Upper lobe of left lung (tissue), 4 donors: Measurements from ENCODE around the gene KLHL29.
A peak's percentile ranks its signal among the peaks of the same experiment; 100 is the strongest.

Source experiments
- CTCF ChIP-seq, 6 experiments: fragments of 450-650 bp in 4 of 6; fragments of 200-600 bp in 2 of 6; sonication (generic) in 2 of 6; IDR thresholded peaks; one replicate each; pipeline ENCODE4 v1.5.1; 2016 to 2019; ENCODE audit warnings: antibody characterized with exemption in 6 of 6
- POLR2A ChIP-seq, 4 donors: fragments of 450-650 bp; IDR thresholded peaks; one replicate each; pipeline ENCODE4 v1.5.1; 2016 to 2017; ENCODE audit warnings: antibody characterized with exemption in 4 of 4, mild to moderate bottlenecking in 2 of 4

GRCh38 chr2:23460228-23460627 lies 75.2 kb downstream of the KLHL29 start:
- TF ChIP-seq CTCF (IDR thresholded peaks at IDR 0.05) (peak in 3 of 6 experiments; percentile 7 to 24 (median 24)), POLR2A (IDR thresholded peaks at IDR 0.05) (no peak)
